Activated CD8-positive, alpha-beta T cell treated with anti-CD3 and anti-CD28 coated beads, Interleukin-2, amount 10 ng/mL, durations not matched to agents 7 days and 5 days (primary cell): Measurements from ENCODE around the gene CSNK1E. TPM values are rescaled to one million over a fixed set of nuclear protein-coding genes. Genes with fewer than 3 reads are reported as not detected.

ENCODE experiments used
- ATAC-seq: fragments of 150-1000 bp; cut with Tn5 transposase; one replicate; pipeline ENCODE4 v1.10.0; 2021; ENCODE audit warnings: moderate library complexity
- CTCF ChIA-PET: fragments of 350-600 bp; sonication (Branson Sonifier 250); formaldehyde crosslinking; loops from one replicate; lab custom pipeline; 2021; ENCODE audit warnings: antibody characterized with exemption; lab: Charles Lee
- POLR2A ChIA-PET: fragments of 350-600 bp; sonication (Branson Sonifier 250); formaldehyde crosslinking; loops from one replicate; lab custom pipeline; 2021; ENCODE audit warnings: antibody characterized with exemption; lab: Charles Lee
- DNase-seq: peaks from one replicate; pipeline ENCODE4 v3.0.0-alpha.2; 2020
- H3K27ac Mint-ChIP-seq: one replicate; pipeline ENCODE4 v1.8.0; 2021; ENCODE audit warnings: mild to moderate bottlenecking, mixed read lengths
- H3K27me3 Mint-ChIP-seq: one replicate; pipeline ENCODE4 v1.8.0; 2021; ENCODE audit warnings: low read depth, mixed read lengths
- H3K36me3 Mint-ChIP-seq: one replicate; pipeline ENCODE4 v1.8.0; 2021; ENCODE audit warnings: low read depth, mixed read lengths
- H3K4me1 Mint-ChIP-seq: one replicate; pipeline ENCODE4 v1.8.0; 2021; ENCODE audit warnings: low read depth, mixed read lengths
- H3K4me3 Mint-ChIP-seq: one replicate; pipeline ENCODE4 v1.8.0; 2021; ENCODE audit warnings: mild to moderate bottlenecking, mixed read lengths
- H3K9me3 Mint-ChIP-seq: one replicate; pipeline ENCODE4 v1.8.0; 2022; ENCODE audit warnings: mixed read lengths; ENCODE audit not compliant: insufficient read depth
- total RNA-seq, 2 experiments: library from RNA; stranded (reverse); gene quantifications; one replicate each; pipeline ENCODE4 v1.2.3, GENCODE V29; 2021

The CSNK1E gene
- total RNA-seq, 2 experiments from 2014 or later = 74.7 to 82.9 TPM

- H3K27ac Mint-ChIP-seq = no peak overlapping the region
- ATAC-seq = no peak
- no peak for DNase-seq
- no peaks in the 10 kb centered on the region for H3K36me3 Mint-ChIP-seq
- ChIA-PET CTCF (interaction anchor here (0.8 to 1.1 kb wide), 2 partner anchors 143 to 205 kb away, joined by 3 to 5 read pairs; no protein-coding TSS in a partner anchor), POLR2A (no interaction called here)
- peaks cover 5% of the 10 kb centered on the region for H3K4me1 Mint-ChIP-seq
- H3K4me3 Mint-ChIP-seq = no peak overlapping the region
- no peaks in the 10 kb centered on the region for H3K9me3 Mint-ChIP-seq
- no peaks in the 10 kb centered on the region for H3K27me3 Mint-ChIP-seq
Measured at GRCh38 chr22:38257181-38257580, 60.1 kb downstream of the CSNK1E start.

DNA sequence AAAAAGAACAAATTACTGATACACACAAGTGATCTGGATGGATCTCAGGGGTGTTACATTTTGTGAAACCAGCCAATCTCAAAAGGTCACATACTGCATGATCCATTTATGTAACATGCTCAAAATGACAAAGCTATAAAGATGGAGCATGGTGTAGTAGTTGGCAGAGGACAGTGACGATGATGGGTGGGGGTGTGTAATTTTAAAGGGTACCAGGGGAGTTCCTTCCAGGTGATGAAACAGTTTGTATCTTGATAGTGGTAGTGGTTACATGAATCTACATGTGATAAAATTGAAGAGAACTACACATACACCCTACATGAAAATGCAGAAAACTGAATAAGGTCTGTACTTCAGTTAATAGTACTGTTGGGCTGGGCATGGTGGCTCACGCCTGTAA is 61.5 kb downstream of the CSNK1E start:
- Mint-ChIP-seq H3K27ac (no peak overlapping the region), H3K27me3 (no peaks in the 10 kb centered on the region), H3K36me3 (no peaks in the 10 kb centered on the region), H3K4me3 (no peak overlapping the region), H3K9me3 (no peaks in the 10 kb centered on the region), H3K4me1 (peaks cover 2% of the 10 kb centered on the region)
- no peak for DNase-seq
- ChIA-PET CTCF (no interaction called here), POLR2A (no interaction called here)
- no peak for ATAC-seq

DNA sequence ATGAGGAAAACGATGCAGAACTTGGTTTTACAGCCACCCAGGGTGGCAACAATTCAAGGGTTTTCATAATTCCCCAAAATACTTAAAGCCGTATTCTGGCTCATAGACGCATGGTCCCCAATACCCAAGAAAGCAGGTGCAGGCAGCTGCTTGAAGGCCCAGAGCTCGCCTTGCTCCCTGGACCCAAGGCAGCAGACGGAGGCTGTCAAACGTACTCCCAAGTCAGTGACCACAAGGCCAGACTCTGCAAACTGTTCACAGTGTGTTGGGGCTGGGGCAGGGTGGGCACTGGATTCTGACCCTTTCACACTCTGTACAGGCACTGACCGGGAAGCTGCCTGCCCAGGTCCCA is 65.9 kb downstream of the CSNK1E start:
- no peak overlapping the region for H3K4me3 Mint-ChIP-seq
- ChIA-PET POLR2A (no interaction called here), CTCF (no interaction called here)
- DNase-seq = no peak
- H3K9me3 Mint-ChIP-seq = no peaks in the 10 kb centered on the region
- H3K4me1 Mint-ChIP-seq = no peaks in the 10 kb centered on the region
- no peaks in the 10 kb centered on the region for H3K27me3 Mint-ChIP-seq
- no peak for ATAC-seq
- H3K27ac Mint-ChIP-seq = no peak overlapping the region
- peaks cover 6% of the 10 kb centered on the region for H3K36me3 Mint-ChIP-seq

DNA sequence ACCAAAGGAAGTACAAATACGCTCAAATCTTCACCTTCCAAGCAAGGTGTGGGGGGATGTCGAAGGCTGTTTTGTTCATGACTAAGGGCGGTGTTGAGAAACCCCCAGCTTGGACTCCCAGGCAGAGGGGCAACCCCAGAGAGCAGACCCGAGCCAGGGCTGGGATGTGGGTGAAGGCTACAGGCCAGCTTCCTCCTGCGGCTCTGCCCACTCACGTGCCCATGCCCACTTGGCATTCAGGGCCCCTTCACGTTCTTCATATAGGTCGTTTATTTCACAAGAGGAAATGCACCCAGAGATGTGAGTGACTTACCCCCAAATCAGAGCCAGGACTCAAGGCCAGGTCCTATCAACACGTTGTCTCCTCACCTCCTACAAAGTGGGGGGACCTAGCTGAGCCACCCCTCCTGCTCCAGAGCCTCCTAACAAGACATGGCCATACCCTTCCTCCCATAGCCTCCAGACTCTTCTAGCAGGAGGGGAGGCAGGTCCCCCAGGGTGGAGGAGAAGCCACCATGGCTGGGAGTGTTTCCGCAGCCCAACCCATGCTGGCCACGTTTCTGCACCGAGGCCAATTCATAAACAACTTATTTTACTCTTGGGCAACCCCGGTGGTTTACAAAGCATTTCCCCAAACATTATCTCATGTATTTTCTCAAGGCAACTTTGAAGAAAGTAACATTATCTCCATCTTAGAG is 66.4 kb downstream of the CSNK1E start:
- no peak for DNase-seq
- ChIA-PET POLR2A (interaction anchor here (0.6 kb wide), 1 partner anchor 504 kb away, joined by 3 read pairs; no protein-coding TSS in a partner anchor), CTCF (interaction anchor here (0.7 kb wide), 1 partner anchor 11 kb away, joined by 3 read pairs; no protein-coding TSS in a partner anchor)
- Mint-ChIP-seq H3K9me3 (no peaks in the 10 kb centered on the region), H3K4me3 (no peak overlapping the region), H3K4me1 (no peaks in the 10 kb centered on the region), H3K27me3 (no peaks in the 10 kb centered on the region), H3K36me3 (peaks cover 6% of the 10 kb centered on the region), H3K27ac (no peak overlapping the region)
- ATAC-seq = no peak

DNA sequence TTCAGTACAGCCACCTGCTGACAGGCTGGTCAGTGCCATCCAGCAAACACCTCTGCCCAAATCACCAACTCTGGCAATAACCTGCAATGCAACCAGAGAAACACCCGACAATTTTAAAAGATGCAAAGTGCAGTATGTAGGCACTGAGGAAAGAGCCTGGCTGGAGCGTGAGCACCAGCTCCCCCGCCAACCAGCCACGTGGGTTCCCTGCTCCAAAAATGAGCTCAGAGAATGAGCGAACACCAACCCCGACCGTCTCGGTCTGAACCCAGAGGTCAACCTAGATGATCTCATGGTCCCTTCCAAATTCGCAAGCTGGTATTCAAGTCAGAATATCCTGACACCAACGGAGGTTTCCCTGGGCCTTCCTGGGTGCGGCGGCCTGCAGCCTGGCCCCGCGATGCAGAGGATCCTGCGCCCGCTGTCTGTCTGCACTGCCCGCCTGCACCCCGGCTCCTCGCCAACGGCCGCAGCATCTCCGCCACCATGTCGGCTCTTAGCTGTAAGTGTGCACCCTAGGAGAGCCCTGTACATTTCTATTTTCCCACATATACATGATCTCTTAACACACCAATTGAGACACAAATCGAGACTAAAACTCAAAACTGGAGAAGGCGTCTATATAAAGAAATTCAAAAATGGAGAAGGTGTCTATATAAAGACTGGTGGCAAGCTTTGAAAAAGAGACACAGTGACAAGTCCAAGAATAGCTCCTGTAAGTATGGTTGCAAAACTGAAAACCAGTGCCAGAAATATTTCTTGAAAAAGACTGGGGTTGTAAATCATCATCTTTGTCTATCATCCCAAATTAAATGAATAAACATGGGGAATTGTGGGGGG is 67.2 kb downstream of the CSNK1E start:
- ChIA-PET POLR2A (interaction anchor here (0.6 kb wide), 1 partner anchor 505 kb away, joined by 3 read pairs; no protein-coding TSS in a partner anchor), CTCF (interaction anchor here (0.7 kb wide), 1 partner anchor 12 kb away, joined by 3 read pairs; no protein-coding TSS in a partner anchor)
- DNase-seq (no peak), ATAC-seq (no peak)
- Mint-ChIP-seq H3K4me3 (no peak overlapping the region), H3K4me1 (no peaks in the 10 kb centered on the region), H3K27me3 (no peaks in the 10 kb centered on the region), H3K27ac (no peak overlapping the region), H3K36me3 (peaks cover 6% of the 10 kb centered on the region), H3K9me3 (no peaks in the 10 kb centered on the region)

- peaks cover 6% of the 10 kb centered on the region for H3K36me3 Mint-ChIP-seq
- POLR2A ChIA-PET = no interaction called here
- CTCF ChIA-PET = no interaction called here
- H3K4me1 Mint-ChIP-seq = no peaks in the 10 kb centered on the region
- no peak for ATAC-seq
- H3K27me3 Mint-ChIP-seq = no peaks in the 10 kb centered on the region
- H3K4me3 Mint-ChIP-seq = no peak overlapping the region
- no peak overlapping the region for H3K27ac Mint-ChIP-seq
- DNase-seq = no peak
- H3K9me3 Mint-ChIP-seq = no peaks in the 10 kb centered on the region
Measured at GRCh38 chr22:38249301-38249700, 67.9 kb downstream of the CSNK1E start.

- no peaks in the 10 kb centered on the region for H3K27me3 Mint-ChIP-seq
- POLR2A ChIA-PET = interaction anchor here (1.0 kb wide), 1 partner anchor 111 kb away, joined by 3 read pairs; no protein-coding TSS in a partner anchor
- DNase-seq (no peak), ATAC-seq (no peak)
- peaks cover 6% of the 10 kb centered on the region for H3K36me3 Mint-ChIP-seq
- peaks cover 4% of the 10 kb centered on the region for H3K4me1 Mint-ChIP-seq
- H3K9me3 Mint-ChIP-seq = no peaks in the 10 kb centered on the region
- H3K4me3 Mint-ChIP-seq = no peak overlapping the region
- CTCF ChIA-PET = no interaction called here
- H3K27ac Mint-ChIP-seq = no peak overlapping the region
Measured at GRCh38 chr22:38248280-38248679, 69.0 kb downstream of the CSNK1E start.

DNA sequence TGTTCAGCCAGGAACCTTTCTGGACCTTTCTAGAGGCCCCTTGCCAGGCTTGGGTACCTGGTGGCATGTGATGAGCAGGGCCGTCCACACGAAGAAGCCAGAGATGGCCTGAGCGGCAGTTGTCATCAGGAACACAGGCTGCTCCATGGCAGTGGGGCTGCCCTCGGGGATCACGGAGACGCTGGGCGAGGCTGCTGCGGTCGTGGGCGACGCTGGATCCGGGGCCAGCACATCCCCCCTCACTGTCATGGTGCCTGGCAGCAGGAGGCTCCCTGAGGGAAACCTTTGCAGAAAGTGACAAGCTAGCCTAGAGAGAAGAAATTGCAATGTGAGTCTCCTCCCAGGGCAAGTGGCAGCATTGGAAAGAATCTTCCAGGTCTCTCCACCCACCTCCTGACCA is 69.5 kb downstream of the CSNK1E start:
- H3K36me3 Mint-ChIP-seq = peaks cover 6% of the 10 kb centered on the region
- CTCF ChIA-PET = no interaction called here
- POLR2A ChIA-PET = interaction anchor here (1.0 kb wide), 1 partner anchor 111 kb away, joined by 3 read pairs; no protein-coding TSS in a partner anchor
- no peaks in the 10 kb centered on the region for H3K27me3 Mint-ChIP-seq
- ATAC-seq (no peak), DNase-seq (no peak)
- no peak overlapping the region for H3K4me3 Mint-ChIP-seq
- H3K4me1 Mint-ChIP-seq = peaks cover 4% of the 10 kb centered on the region
- no peaks in the 10 kb centered on the region for H3K9me3 Mint-ChIP-seq
- no peak overlapping the region for H3K27ac Mint-ChIP-seq

GRCh38 chr22:38246692-38247091 is 70.5 kb downstream of the CSNK1E start:
- Mint-ChIP-seq H3K27me3 (no peaks in the 10 kb centered on the region), H3K4me1 (peaks cover 4% of the 10 kb centered on the region), H3K36me3 (peaks cover 6% of the 10 kb centered on the region), H3K27ac (no peak overlapping the region), H3K9me3 (no peaks in the 10 kb centered on the region), H3K4me3 (no peak overlapping the region)
- DNase-seq (no peak), ATAC-seq (no peak)
- ChIA-PET POLR2A (no interaction called here), CTCF (no interaction called here)

- POLR2A ChIA-PET = interaction anchor here (0.7 kb wide), 1 partner anchor 138 kb away, joined by 3 read pairs; no protein-coding TSS in a partner anchor
- Mint-ChIP-seq H3K27ac (no peak overlapping the region), H3K4me1 (peaks cover 4% of the 10 kb centered on the region), H3K36me3 (peaks cover 6% of the 10 kb centered on the region), H3K4me3 (no peak overlapping the region), H3K9me3 (no peaks in the 10 kb centered on the region), H3K27me3 (no peaks in the 10 kb centered on the region)
- CTCF ChIA-PET = no interaction called here
- ATAC-seq (no peak), DNase-seq (no peak)
Measured at GRCh38 chr22:38246046-38246658, 71.1 kb downstream of the CSNK1E start.

GRCh38 chr22:38244106-38244505 is 73.1 kb downstream of the CSNK1E start:
- H3K27me3 Mint-ChIP-seq = no peaks in the 10 kb centered on the region
- ChIA-PET POLR2A (no interaction called here), CTCF (interaction anchor here (1.5 kb wide), 1 partner anchor 192 kb away, joined by 4 read pairs; no protein-coding TSS in a partner anchor)
- peaks cover 4% of the 10 kb centered on the region for H3K4me1 Mint-ChIP-seq
- H3K4me3 Mint-ChIP-seq = no peak overlapping the region
- no peak overlapping the region for H3K27ac Mint-ChIP-seq
- peaks cover 5% of the 10 kb centered on the region for H3K36me3 Mint-ChIP-seq
- no peak for DNase-seq
- no peaks in the 10 kb centered on the region for H3K9me3 Mint-ChIP-seq
- ATAC-seq = no peak
